Adipocyte (in vitro differentiated cells): ENCODE data around the gene TXNRD3.
A peak's percentile ranks its signal among the peaks of the same experiment; 100 is the strongest.
"Not testable (repeated sequence)": the region's sequence is repeated elsewhere in the genome, so short reads cannot be mapped to it uniquely, and the experiment has no call there.

Source experiments
- DNase-seq: peaks from one replicate; pipeline ENCODE4 v3.0.0-alpha.2; 2015; ENCODE audit warnings: low read depth
- H3K27me3 ChIP-seq: replicated peaks from 2 replicates; pipeline ENCODE4 v1.7.0; 2013; ENCODE audit warnings: mild to moderate bottlenecking, low read length, moderate library complexity; ENCODE audit not compliant: control insufficient read depth, insufficient read depth
- H3K36me3 ChIP-seq: 2 replicates; pipeline ENCODE4 v1.7.0; 2013; ENCODE audit warnings: low read length, mild to moderate bottlenecking, moderate library complexity; ENCODE audit not compliant: control insufficient read depth, insufficient read depth, severe bottlenecking
- H3K4me1 ChIP-seq: 2 replicates; pipeline ENCODE4 v1.7.0; 2013; ENCODE audit warnings: mild to moderate bottlenecking, low read length, moderate library complexity; ENCODE audit not compliant: control insufficient read depth, insufficient read depth
- H3K4me3 ChIP-seq: 2 replicates; pipeline ENCODE4 v1.7.0; 2013; ENCODE audit warnings: mild to moderate bottlenecking, low read length, moderate library complexity
- H3K9ac ChIP-seq: 2 replicates; pipeline ENCODE4 v1.7.0; 2013; ENCODE audit warnings: mild to moderate bottlenecking, low read length, moderate library complexity
- H3K9me3 ChIP-seq: 2 replicates; pipeline ENCODE4 v1.7.0; 2013; ENCODE audit warnings: mild to moderate bottlenecking, low read length, moderate library complexity; ENCODE audit not compliant: control insufficient read depth

TXNRD3 gene

DNA sequence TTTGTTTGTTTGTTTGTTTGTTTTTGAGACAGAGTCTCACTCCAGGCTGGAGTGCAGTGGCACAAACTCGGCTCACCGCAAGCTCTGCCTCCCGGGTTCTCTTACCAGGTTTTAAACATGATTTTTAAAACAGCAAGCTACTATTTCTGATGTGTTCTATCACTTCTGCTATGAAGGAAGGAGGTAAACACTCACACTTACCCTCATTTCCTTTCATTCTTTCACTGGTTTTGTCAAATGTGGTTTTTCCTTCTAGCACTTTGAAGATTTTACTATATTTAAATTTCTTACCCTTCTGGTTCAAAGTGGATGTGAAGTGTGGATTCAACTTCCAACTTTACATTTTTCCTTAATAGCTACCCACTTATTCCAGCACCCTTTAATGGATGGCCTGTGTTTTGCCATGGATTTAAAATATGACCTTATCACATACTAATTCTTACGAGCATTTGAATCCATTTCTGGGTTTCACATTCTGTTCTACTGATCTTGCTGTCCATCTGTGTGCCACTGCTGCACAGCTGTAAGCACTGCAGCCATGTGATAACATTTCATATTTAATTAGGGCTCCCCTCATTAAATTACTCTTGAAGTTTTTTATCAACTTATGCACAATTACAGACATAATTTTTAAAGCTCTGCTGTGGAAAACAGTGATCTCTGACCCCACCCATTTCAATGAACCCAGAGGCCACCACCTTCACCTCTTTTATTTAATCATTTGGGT, 42.3 kb downstream of the TXNRD3 start:
- Histone ChIP-seq H3K9me3 (no peaks in the 10 kb centered on the region), H3K4me1 (peaks cover 3% of the 10 kb centered on the region), H3K36me3 (peaks cover 35% of the 10 kb centered on the region), H3K9ac (no peak overlapping the region), H3K27me3 (no peaks in the 10 kb centered on the region), H3K4me3 (no peak overlapping the region)
- DNase-seq: no peak

DNA sequence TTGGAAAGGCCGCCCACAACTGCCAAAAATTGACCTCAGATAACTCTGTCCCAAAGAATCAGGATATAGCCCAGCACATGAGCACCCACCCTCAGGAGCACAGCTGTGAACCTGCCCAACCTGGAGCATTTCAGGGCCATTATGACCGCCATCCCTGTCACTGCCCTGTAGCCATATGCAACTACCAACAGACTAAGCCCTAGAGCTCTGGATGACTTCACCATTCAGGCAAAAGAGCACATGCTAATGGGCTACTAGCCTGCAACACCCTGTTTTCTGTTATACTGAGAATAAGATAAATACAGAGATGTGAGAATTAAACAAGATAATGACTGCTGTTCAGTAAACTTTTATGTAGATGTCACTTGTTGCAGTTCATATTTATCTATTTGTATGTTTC, 45.0 kb downstream of the TXNRD3 start:
- peaks cover 38% of the 10 kb centered on the region for H3K36me3 ChIP-seq
- no peak overlapping the region for H3K4me3 ChIP-seq
- peaks cover 13% of the 10 kb centered on the region for H3K4me1 ChIP-seq
- H3K9ac ChIP-seq: no peak overlapping the region
- DNase-seq: no peak
- H3K27me3 ChIP-seq: no peaks in the 10 kb centered on the region
- H3K9me3 ChIP-seq: no peaks in the 10 kb centered on the region

DNA sequence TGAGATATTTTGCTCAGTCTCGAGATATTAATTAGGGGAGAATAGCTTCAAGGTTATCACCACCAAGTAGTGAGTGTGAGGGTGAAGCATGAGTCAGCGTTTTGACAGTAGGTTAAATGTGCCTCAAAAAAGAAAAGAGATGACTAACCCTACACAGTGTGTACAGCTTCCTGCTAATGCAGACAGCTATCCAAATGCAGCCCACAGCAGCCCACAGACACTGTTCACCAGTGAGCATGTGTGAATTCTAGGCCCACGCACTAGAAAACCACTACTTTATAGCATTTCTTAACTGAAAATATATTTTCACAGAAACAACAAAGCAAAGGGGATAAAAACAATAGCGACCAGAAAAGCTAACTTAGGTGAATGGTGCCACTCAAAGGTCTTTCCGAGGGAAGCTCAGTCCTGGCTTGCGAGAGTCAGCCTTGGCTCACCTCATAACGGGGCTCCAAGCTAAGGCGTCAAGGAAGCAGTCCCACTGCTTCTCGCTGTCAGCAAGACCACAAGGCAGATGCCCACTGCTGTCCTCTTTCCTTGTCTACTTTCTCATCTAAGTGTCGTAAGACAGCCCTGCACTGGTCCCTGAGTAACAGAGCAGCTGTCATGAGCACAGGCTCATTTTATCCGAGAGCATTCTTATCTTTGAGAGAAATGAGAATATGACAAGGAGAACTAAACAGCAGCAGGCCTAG, 47.6 kb downstream of the TXNRD3 start:
- Histone ChIP-seq H3K27me3 (no peaks in the 10 kb centered on the region), H3K36me3 (peaks cover 51% of the 10 kb centered on the region), H3K4me3 (no peak overlapping the region), H3K9ac (peak overlapping the region; percentile 7), H3K4me1 (peaks cover 13% of the 10 kb centered on the region), H3K9me3 (no peaks in the 10 kb centered on the region)
- DNase-seq: peak; percentile 41

DNA sequence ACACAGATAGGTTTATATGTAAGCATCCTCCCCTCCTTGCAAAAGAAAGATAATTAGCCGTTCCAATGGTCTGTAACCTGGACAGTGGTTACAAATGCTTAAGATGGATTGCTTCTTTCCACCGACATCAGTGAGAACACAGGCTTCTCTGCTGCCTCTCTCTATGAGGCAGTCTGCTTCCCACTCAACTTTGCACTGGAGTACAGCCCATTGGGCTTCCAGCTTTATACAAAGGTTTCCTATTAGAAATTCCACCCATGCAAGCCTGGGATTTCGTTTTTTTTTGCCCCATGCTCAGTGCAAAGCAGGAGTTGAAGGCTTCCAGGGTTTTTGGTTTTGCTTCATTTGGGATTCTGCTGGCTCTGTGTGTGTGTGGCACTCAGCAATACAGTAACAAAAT, 48.9 kb downstream of the TXNRD3 start:
- H3K4me3 ChIP-seq: no peak overlapping the region
- H3K36me3 ChIP-seq: peaks cover 46% of the 10 kb centered on the region

DNA sequence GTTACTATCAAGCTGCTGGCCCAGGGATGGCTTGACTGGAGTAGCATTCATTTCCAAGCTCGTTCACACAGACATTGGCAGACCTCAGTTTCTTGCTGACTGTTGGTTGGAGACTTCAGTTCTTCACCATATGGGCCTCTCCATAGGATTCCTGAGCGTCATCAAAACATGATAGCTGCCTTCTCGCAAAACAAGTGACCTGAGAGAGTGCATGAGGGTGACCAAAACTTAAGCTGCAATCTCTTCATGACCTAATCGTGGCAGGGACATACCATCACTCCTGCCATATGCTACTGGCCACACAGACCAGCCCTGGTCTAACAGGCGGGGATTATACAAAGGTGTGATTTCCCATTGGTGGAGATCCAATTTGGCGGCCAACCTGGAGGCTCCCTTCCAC, 50.2 kb downstream of the TXNRD3 start:
- no peak overlapping the region for H3K4me3 ChIP-seq
- peaks cover 35% of the 10 kb centered on the region for H3K36me3 ChIP-seq
- H3K9me3 ChIP-seq: no peaks in the 10 kb centered on the region
- H3K9ac ChIP-seq: no peak overlapping the region
- DNase-seq: no peak
- H3K27me3 ChIP-seq: no peaks in the 10 kb centered on the region
- peaks cover 11% of the 10 kb centered on the region for H3K4me1 ChIP-seq

More for the DNA sequence above, 48.9 kb downstream of the TXNRD3 start:
- H3K9ac ChIP-seq: no peak overlapping the region
- H3K27me3 ChIP-seq: no peaks in the 10 kb centered on the region
- DNase-seq: no peak
- no peaks in the 10 kb centered on the region for H3K9me3 ChIP-seq
- peaks cover 13% of the 10 kb centered on the region for H3K4me1 ChIP-seq

DNA sequence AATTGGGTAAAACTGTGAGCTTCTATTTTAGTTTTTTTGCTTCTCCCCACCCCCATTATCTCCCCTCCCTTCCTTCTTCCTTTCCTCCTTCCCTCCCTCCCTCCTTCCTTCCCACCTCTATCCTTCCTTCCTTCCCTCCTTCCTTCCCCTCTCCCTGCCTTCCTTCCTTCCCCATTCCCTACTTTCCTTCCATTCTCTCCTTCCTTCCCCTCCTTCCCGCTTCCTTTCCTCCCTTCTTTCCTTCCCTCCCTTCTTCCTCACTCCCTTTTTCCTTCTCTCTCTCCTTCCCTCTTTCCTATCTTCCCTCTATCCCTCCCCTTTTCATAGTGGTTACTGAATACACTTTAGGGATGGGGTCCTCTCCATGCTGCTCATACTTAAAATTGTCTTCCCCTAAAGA, 55.8 kb downstream of the TXNRD3 start:
- DNase-seq: no peak
- no peak overlapping the region for H3K4me3 ChIP-seq
- H3K36me3 ChIP-seq: peaks cover 5% of the 10 kb centered on the region
- H3K9me3 ChIP-seq: peaks cover 15% of the 10 kb centered on the region
- no peaks in the 10 kb centered on the region for H3K27me3 ChIP-seq
- no peaks in the 10 kb centered on the region for H3K4me1 ChIP-seq
- no peak overlapping the region for H3K9ac ChIP-seq

DNA sequence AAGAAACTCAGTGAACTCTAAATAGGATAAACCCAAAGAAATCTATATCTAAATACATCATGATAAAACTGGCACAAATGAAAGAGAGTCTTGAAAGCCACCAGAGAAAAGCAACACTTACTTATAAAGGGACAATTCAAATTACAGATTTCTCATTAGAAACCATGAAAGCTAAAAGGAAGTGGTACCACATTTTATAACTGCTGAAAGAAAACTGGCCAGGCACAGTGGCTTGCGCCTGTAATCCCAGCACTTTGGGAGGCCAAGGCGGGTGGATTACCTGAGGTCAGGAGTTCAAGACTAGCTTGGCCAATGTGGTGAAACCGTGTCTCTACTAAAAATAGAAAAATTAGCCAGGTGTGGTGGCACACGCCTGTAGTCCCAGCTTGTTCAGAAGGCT, 59.4 kb downstream of the TXNRD3 start:
- not testable (repeated sequence) for H3K27me3 ChIP-seq, DNase-seq, H3K4me3 ChIP-seq, H3K4me1 ChIP-seq, H3K36me3 ChIP-seq, H3K9ac ChIP-seq
- peaks cover 18% of the 10 kb centered on the region for H3K9me3 ChIP-seq

DNA sequence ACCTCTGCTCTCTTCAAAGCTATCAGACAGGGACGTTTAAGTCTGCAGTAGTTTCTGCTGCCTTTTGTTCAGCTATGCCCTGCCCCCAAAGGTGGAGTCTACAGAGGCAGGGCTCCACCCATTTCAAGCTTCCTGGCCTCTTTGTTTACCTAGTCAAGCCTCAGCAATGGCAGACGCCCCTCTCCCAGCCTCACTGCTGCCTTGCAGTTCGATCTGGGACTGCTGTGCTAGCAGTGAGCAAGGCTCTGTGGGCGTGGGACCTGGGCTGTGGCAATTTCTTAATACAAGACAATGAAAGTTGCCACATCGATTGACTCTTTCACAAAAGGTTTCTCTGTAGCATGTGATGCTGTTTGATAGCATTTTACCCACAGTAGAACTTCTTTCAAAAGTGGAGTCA, 63.4 kb downstream of the TXNRD3 start:
- H3K27me3 ChIP-seq, H3K9ac ChIP-seq, H3K4me1 ChIP-seq, DNase-seq, H3K4me3 ChIP-seq, H3K36me3 ChIP-seq: not testable (repeated sequence)
- peaks cover 18% of the 10 kb centered on the region for H3K9me3 ChIP-seq

DNA sequence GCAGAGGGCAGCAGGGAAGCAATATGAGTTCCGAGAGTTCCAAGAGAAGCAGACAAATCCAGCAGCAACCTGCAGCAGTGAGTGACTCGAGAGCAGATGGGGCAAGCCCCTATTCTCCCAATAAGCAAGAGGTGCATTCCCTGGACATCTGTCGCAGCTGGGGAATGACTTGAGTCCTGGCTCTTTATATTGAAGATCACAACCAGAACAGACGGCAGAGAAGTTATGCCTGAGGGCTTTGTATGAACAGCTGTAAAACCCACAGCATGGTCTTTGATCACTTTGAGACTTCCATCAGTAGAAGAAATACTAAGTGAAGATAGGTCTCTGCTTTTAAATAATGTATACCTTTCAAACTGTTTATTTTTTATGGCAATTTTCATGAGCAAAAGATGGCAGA, 72.6 kb downstream of the TXNRD3 start:
- no peak for DNase-seq
- no peak overlapping the region for H3K9ac ChIP-seq
- H3K27me3 ChIP-seq: no peaks in the 10 kb centered on the region
- H3K36me3 ChIP-seq: no peaks in the 10 kb centered on the region
- H3K4me1 ChIP-seq: no peaks in the 10 kb centered on the region
- peaks cover 27% of the 10 kb centered on the region for H3K9me3 ChIP-seq
- no peak overlapping the region for H3K4me3 ChIP-seq

DNA sequence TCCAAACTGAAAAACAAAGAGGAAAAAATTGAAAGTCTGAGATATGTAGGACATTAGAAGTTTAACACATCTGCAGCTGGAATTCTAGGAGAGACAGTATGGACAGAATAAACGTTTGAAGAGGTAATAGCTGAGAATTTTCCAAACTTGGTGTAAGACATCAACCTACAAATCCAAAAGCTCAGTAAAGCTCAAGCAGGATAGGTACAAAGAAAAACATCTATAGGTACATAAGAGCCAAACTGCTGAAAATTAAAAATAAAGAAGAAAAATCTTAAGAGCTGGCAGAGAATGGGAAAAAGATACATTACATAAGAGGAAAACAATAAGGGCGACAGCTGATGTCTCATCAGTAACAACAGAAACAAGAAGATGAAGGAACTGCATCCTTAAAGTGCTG, 73.4 kb downstream of the TXNRD3 start:
- H3K9ac ChIP-seq: no peak overlapping the region
- H3K4me1 ChIP-seq: no peaks in the 10 kb centered on the region
- peaks cover 25% of the 10 kb centered on the region for H3K9me3 ChIP-seq
- no peaks in the 10 kb centered on the region for H3K27me3 ChIP-seq
- no peak overlapping the region for H3K4me3 ChIP-seq
- no peaks in the 10 kb centered on the region for H3K36me3 ChIP-seq
- no peak for DNase-seq

DNA sequence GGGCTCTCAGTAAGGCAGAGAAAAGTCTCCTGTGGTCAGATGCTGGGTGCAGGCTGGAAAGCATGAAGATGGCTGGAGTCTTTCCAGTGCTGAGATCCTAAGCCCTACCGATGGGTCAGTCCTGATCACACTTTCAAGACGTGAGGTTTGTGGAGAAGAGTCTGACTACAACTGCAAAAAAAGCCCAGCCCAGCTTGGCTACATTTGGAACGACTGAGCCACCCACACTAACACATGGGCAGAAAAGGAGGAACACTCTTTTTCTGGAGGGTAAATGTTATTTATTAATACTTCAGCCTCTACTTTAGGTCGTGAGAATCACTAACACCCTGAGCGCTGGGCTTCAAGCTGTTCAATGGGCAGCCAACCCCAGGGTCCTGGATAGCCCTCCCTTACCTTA, 74.2 kb downstream of the TXNRD3 start:
- no peak overlapping the region for H3K4me3 ChIP-seq
- no peaks in the 10 kb centered on the region for H3K4me1 ChIP-seq
- peaks cover 25% of the 10 kb centered on the region for H3K9me3 ChIP-seq
- no peak overlapping the region for H3K9ac ChIP-seq
- no peaks in the 10 kb centered on the region for H3K27me3 ChIP-seq
- H3K36me3 ChIP-seq: no peaks in the 10 kb centered on the region
- DNase-seq: no peak
